NCI-H2171 (cell line): ENCODE results near the gene KRTAP10-4.
"Not testable (repeated sequence)": the region's sequence is repeated elsewhere in the genome, so short reads cannot be mapped to it uniquely, and the experiment has no call there.

Experiments
- DNase-seq: peaks from one replicate; lab custom pipeline; 2025; lab: John Stamatoyannopoulos, UW

The KRTAP10-4 gene

DNA sequence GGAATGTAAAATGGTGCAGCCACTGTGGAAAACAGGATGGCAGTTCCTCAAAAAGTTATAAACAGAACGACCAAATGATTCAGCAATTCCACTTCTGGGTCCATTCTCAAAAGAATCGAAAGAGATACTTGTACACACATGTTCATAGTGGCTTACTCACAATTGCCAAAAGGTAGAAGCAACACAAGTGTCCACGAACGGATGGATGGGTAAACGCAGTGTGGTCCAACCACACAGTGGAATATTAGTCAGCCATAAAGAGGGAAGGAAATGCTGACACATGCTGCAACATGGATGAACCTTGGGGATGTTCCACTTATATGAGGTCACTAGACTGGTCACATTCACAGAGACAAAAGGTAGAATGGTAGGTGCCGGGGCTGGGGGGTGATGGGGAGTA is 38.8 kb upstream of the KRTAP10-4 start:
- no peak for DNase-seq

DNA sequence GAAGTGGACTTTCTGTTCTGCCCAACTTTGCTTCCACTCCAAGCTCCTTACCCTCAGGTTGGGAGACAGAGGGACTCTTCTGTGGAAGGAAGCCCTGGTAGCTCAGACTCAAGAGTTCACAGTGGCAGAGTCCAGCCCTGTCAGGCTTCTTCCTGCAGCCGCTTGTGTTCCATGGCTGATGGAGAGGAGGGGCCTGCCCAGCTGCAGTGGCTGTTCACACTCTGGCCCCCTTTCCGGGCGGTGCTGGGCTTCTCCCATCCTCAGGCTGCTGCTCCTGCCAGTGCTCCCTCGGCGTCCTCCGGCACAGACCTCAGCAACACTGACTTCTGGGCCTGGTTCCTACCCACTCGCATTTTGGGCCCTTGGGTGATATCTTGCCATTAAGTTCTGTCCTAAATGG is 37.6 kb upstream of the KRTAP10-4 start:
- DNase-seq = no peak

DNA sequence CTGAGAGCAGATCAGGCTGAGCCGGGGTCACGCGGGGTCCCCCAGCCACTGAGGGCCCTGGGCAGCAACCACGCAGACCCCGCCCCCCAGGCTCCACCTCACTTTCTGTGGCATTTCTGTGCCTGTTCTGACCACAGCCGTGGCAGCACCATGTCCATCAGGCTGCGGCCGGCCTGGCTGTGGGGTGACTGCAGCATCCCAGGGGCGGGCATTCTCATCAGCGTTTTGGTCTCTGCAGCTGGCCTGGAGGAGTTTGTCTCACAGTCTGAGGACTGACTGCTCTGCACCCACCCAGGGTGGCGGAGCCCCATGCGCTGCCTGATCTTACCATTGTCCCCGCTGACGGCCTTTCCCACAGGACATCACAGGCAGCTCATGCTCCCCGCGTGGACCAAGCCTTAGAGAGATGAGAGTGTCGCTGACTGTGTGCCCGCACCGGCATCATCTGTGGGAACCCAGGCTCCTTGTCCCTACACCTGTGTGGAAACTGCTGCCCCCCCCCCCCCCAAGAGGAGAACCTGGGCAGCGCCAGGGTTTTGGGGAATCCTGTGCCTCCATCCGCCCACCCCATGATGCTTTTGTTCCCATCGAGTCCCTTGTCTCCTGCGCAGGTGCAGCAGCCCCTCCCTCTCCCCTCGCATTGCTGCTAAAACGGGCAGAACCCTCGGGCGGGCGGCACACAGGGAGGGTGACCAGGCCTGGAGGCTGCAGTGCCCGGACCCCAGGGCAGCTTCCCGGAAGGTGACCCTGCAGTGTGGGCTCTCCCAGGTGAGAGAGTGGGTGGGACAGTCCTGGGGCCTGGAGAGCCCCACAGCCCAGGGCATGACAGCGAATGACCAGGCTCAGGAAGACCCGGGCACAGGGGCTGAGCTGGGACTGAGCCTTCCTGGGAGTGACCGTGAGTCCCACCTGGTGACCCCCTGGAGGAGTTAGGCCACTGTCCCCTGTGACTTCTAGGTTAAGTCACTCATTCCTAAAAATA is 35.3 kb upstream of the KRTAP10-4 start:
- DNase-seq = no peak

DNA sequence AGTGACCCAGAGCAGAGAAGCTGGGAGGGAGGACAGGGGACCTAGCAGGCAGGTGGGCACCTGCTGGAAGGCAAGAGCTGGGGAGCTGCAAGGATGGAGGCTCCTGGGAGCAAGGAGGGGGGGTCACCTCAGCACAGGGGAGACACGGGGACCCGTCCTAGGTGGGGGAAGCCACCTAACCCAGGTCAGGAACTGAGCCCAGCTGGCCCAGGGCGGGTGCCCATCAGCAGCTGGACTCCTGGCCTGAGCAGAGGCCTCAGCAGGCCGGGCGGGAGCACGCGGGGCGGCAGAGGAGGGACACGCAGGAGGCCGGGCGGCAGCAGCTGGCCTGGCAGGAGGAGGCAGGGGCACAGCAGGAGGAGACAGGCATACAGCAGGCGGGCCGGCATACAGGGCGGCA is 34.5 kb upstream of the KRTAP10-4 start:
- no peak for DNase-seq

DNA sequence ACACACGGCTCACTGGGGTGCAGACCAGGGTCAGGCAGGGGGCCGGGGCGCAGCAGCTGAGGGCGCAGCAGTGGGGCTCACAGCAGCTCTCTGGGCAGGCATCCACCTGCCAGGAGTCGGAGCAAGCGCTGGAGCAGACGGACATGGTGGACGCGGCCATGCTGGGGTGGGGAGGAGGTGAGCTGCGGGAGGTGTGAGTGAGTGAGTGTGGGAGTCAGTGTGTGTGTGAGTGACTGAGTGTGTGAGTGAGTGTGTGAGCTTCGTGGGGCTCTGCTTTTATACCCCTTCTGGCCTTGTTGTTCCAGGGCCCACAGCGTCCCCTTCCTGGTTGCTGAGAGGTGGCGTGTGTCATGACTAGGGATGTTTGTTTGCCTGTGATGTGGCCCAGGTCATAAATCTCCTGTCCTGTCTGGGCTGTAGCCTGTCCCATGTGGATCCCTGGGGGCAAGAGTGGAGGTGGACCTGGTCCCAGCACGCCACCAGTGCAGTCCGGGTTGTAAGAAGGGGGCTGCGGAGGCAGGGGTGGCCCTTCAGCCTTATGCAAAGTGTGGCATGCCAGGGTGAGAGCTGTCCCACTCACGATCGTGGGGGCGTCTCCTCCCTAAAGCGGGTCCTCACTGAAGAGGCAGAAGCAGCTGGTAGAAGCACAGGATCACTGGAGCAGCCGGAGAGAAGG is 33.4 kb upstream of the KRTAP10-4 start, which contains the start of gene KRTAP10-1:
Gene KRTAP10-1, minus strand, starts transcription at position 205 of the 676 bp plus-strand sequence. Its CDS starts 45 bp downstream, at position 160.
- DNase-seq = no peak

DNA sequence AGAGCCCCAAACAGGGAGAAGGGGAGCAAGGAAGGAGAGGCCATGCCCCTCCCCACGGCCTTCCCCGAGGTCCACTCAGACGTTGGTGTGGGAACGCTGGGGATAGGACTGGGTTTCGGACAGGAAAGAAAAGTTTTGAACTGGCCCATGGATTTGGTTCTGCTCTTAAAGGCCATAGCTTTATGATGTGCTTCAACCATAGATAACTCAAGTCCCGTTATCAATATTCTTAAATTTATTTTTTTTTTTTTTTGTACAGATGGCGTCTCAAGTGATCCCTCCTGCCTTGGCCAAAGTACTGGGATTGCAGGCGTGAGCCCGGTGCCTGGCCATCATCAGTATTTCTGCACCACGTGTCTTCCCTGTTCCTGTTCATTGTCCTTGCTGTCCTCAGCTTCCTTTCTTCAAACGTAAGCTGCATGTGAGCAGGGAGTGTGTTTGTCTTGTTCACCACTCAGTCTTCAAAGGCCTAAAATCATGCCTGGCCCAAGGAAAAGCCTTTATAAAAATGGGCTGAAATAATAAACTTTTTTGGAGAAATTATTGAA is 32.7 kb upstream of the KRTAP10-4 start:
- DNase-seq = no peak

DNA sequence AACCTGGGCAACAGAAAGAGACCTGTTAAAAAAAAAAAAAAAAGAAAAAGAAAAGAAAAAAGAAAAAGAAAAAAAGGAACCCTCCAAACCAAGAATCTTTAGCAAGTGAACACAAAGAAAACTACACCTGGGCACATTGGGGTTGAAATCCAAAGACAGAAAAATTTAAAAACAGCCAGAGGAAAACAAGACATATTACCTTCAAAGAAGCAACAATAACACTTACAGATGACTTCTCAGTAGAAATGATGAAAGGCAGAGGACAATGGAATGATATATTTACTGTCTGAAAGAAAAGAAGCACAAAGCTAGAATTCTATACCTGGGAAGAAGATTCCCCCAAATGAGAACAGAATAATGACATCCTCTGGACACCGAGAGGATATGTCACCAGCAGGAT is 30.8 kb upstream of the KRTAP10-4 start:
- no peak for DNase-seq

DNA sequence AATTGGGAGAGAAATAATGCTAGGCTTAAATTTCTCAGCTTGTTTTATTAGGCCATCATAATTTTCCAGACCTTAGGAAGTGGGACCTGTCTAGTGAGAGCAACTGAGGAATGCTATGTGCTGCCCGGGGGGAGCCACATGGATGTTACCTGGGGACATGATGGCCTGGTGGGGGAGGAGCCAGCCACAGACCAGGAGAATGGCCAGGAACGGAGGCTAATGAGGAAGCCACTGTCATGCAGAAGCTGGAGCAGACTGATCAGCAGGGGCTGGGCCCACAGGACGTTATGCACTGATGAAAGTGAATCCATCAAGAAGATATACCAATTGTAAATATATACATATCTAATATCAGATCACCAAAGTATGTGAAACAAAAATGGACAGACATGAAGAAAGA is 29.0 kb upstream of the KRTAP10-4 start:
- no peak for DNase-seq

DNA sequence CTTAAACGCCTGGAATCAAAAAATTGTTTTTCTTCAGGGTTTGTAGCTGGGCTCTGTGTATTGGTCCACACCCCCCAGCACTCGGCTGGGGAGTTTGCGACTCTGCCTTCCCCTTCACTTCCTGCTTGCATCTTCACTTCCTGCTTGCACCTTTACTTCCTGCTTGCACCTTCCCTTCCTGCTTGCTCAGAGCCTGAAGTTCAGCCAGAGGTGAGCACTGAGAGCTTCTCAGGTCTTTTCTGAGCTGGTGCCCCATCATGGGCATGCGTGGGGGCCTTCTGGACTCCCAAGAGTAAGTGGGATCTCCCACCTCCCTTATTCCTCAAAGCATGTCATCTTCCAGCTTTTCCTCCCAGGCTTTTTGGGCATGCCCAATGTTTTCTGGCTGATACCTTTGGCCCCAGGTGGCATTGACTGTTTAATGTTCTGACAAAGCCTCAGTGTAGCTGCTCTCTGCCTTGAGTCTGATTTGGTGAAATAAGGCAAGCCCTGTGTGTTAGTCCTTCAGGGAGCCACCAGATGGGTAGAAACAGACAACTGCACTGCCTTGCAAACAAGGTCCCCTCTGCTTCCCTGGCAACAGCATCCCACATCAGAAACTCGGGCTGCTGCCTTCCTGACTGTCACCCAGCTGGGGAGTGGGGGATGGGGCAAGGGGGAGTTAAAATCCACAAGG is 25.7 kb upstream of the KRTAP10-4 start:
- no peak for DNase-seq

DNA sequence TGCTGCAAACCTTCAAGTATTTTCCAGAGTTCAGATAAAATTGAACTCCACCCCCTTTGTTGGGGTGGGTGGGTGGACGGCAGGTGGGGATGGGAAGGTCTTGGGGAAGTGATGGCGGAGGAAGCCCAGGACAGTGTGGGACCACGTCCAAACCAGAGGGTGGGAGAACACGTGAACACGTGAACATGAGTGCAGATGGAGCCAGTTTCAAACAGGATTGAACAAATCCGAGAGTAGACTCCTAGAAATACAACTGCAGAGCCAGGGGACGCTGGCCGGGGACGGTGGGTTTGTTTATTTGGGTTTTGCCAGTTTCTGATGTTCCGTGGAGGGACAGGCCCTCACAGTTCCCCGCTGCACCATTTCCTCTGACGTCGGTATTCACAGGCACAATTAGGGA is 25.1 kb upstream of the KRTAP10-4 start:
- no peak for DNase-seq

DNA sequence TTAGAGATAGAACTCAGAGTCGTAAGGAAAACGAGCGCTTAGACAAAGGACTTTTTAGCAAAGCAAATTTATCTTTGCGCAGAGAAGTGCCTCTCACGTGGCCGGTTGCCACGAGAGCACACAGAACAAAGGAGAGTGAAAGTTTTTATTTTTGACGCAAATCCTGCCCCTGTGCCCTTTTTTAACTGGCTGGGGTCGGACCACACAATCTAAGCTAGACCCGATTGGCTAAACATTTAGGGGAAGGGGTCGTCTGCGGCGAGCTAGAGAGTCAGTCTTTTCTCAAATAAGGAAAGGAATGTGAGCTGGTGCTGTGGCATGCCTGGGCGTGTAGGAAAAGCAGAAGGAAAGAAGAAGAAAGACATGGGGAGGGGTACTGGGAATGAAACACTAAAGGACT is 24.6 kb upstream of the KRTAP10-4 start:
- no peak for DNase-seq

DNA sequence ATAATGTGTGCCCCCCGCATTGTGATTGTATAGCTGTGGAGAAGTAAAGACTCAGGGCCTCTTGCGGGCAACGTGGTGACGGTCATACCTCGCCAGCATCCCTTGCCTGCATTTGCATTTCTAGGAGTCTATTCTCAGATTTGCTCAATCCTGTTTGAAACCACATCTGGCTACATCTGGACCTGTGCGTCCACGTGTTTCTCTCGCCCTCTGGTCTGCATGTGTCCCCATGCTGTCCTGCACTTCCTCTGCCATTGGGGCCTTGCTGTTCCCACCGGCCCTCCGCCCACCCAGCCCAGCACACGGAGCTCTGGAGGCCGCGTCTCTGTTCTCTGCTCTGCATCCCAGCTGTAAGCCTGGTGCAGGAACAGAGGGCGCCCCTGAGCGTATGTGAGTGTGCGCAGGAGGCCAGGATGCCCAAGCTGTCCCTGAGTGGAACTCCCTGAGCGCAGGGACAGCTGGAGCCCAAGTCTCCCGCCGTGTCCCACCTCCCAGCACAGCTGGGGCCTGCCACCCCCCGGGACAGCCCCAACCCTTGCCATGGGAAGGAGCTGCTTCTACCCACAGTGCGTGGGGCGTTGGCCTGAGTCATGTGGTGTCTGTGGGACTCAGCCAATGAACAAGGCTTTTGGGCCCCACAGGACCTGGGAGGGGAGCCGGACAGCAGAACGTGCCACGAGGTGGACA is 23.9 kb upstream of the KRTAP10-4 start:
- no peak for DNase-seq

DNA sequence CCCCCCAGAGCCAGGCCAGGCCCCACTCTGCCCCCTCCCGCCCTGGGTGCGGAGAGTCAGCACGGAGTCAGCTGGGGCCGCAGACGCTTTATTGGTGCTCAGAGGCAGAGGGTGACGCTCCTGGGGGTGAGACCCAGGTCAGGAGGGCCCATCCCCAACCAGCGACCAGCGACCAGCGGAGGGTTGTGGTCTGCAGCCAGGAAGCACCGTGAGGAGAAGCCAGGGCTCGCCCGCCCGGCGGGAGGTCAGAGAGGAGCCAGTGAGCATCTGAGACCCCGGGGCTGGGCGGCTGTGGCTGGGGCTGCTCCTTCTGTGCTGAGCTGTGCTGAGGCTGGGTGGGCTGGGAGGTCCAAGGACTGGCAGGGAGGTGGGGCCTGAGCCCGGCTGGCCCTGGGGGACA is 23.2 kb upstream of the KRTAP10-4 start:
- not testable (repeated sequence) for DNase-seq

DNA sequence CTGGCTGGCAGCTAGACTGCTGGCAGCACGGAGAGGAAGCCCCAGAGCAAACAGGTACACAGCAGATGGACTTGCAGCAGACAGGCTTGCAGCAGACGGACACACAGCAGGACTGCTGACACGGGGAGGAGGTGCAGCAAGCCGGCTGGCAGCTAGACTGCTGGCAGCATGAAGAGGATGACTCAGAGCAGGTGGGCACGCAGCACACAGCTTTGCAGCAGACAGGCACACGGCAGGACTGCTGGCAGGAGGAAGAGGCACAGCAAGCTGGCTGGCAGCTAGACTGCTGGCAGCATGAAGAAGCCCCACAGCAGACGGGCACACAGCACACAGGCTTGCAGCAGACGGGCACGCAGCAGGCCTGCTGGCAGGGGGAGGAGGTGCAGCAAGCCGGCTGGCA is 22.7 kb upstream of the KRTAP10-4 start:
- DNase-seq = no peak

DNA sequence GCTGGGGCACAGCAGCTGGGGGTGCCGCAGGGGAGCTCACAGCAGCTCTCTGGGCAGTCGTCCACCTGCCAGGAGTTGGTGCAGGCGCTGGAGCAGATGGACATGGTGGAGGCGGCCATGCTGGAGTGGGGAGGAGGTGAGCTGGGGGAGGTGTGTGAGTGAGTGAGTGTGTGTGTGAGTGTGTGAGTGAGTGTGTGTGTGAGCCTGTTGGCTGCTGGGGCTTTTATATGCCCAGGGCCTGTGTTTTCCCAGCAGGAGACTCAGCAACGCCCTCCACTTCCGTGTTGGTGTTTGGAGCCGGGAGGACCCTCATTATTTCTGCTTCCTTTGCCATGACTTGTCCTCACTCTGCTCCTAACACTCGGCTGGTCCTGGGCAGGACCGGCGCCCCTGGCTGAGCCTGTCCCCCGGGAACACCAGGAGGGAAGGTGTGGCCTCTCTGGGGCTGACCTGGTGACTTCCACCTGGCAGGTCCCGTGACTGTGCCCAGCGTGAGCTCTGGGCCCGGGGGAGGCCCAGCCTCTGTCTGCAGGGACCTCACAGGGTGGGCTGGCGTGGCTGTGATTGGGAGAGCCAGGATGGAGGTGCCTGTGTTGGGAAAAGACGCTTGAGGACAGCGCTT is 22.1 kb upstream of the KRTAP10-4 start, which contains the start of gene KRTAP10-2:
Gene KRTAP10-2, minus strand, starts transcription at position 166 of the 622 bp plus-strand sequence. Its CDS starts 47 bp downstream, at position 119.
- no peak for DNase-seq

DNA sequence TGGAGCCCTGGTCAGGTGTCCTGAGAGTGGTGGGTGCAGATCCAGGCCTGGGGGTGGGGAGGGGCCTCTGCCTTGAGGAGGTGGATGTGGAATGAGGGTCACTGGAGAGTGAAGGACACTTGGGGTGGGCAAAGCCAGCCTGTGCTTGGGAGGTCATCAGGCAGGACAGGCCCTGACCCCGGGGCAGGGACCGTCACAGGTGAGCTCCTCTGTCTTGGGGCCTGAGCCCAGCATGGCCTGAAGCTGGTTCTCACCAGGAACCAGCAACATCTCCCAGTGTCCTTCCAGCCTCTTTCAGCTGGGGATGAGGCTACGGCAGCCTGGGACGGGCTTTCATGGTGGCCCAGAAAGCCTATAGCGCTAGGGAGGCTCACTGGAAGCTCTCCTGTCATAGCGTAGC is 21.4 kb upstream of the KRTAP10-4 start:
- DNase-seq = no peak

DNA sequence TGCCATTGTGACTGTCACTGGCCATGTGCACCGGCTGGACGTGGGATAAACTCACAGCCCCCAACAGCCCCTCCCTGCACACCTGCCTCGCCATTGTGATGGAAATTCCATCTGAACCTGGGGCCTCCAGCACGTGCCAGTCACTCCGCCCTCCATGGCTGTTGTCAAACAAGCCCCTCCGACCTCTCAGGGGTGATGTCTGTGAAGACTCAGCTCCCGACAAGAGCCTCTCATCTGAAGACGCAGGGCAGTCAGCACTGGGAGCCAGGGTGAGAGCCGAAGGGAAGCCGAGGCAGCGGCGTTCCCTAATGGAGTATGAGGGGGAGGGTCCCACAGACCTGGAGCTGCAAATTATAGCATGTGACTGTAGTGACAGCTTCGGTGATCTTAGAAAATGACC is 20.8 kb upstream of the KRTAP10-4 start:
- DNase-seq = no peak

DNA sequence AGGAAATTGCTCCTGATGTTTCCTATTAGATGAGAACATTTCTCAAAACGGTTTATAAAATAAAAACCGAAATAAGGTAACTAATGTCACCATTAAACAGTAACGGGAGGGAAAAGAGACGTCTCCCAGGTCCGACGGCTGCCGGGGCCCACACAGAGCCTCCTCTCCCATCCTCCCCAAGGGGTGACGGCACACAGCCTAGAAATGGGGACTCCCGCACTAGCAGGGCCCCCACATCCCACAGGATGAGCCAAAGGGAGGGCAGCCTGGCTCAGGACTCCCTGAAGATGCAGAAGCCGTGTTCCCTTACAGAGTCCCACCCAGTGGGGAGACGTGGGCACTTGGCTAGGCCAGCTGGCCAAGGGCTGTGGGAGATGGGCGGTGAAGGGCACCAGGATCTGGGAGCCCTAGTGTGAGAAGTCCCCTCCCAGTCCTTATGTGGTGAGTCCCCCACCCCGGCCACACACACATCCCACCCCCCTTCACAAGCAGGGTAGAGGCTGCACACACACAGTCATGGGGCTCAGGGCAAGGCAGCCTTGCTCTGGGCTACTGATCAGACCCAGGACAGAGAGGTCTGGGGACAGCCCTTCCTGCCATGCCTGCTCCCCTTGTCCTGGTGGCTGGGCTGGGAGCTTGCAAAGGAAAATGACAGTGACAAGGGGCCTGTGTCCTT is 18.2 kb upstream of the KRTAP10-4 start:
- DNase-seq = no peak

DNA sequence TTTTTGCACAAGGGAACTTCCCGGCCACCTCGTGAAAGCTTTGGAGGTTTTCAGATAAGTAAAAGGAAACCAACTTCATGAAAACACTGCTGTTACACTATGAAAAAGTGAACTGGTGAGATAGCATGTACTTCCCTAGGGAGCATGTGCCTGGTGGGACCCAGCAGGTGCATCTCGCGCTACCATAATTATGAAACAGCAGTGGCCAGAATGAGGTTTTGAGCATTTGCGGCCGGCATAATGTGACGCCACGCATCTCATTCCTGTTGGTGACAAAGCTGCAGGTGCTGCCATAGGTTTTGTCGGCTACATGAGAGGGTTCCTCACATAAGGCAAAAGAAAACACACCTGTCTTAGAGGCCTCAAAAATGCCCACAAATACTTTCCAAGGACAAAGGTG is 16.6 kb upstream of the KRTAP10-4 start:
- no peak for DNase-seq

DNA sequence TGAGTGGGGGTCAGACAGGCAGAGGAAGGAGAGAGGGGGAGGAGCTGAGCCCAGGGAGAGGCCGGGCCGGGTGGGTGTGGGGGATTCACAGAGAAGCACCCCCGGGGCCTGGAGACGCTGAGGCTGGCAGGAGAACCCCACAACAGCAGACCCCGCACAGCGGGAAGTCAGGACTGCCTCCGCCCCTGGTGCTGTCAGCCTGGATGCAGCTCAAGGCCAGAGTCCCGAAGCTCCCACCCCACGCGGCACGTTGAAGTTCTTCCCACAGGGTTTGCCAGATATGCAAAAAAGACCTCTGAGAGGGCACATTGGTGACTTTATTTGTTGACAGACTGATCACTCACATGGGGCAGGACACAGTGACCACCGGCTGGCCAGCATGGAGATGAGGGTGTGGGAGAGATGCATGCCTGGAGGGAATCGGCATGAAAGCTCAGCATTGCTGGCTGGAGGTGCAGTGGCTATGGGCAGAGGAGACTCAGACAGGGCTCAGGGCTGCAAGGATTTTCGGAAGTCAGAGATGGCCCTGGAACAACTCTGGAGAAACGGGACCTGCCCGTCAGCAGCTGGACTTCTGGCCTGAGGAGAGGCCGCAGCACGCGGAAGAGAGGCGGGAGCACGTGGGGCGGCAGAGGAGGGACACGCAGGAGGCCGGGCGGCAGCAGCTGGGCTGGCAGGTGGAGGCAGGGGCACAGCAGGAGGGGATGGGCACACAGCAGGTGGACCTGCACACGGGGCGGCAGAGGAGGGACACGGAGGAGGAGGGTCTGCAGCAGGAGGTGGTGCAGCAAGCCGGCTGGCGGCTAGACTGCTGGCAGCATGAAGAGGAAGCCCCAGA is 15.8 kb upstream of the KRTAP10-4 start:
- DNase-seq = no peak
